ENCODE results near the gene TMEM132D. TPM values are rescaled to one million over a fixed set of nuclear protein-coding genes. Genes with fewer than 3 reads are reported as not detected.

Gene TMEM132D
- total and polyA plus RNA-seq, 2 donors (not counting 3 experiments of a cell fraction or from before 2014, with no cell fraction given) = not detected

DNA sequence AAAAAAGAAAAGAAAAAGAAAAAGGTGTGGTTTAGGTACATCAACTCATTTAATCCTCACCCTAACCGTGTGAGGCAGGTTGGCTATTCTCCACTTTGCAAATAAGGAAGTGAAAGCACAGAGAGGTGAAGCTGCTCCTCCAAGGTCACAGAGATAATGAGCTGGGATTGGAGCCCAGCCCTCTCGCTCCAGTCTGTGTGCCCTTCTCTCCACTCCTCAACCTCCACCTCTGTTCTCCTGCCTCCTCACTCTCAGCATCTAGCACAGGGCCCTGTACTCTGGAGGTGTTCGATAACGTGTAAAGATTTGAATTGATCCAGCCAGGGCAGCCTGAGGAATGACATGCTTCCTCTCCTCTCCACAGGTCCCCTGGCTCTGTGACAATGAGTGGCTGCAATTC is 502.3 kb downstream of the TMEM132D start:
- TF ChIP-seq POLR2AphosphoS5 (IDR thresholded peaks at IDR 0.05; ENCODE audit: insufficient read depth, low read depth, low read length) = no peak
- H3K9me1 ChIP-seq (replicated peaks; ENCODE audit: control insufficient read depth, extremely low read depth, insufficient read depth, low read length) = no peaks in the 10 kb centered on the region
- no peaks in the 10 kb centered on the region for H3K4me1 ChIP-seq (ENCODE audit: control insufficient read depth, extremely low read depth, insufficient read depth, low read length)
- peaks cover 2% of the 10 kb centered on the region for H3K9me3 ChIP-seq (replicated peaks; ENCODE audit: control insufficient read depth, insufficient read depth, low read length)
- intact Hi-C loops (cut with micrococcal nuclease) = no loop called here
- no peak overlapping the region for H3K4me3 ChIP-seq (replicated peaks in 1 of 3; ENCODE audit: insufficient read depth in 1 of 3, low read depth in 1 of 3, low read length in 3 of 3)
- H3K36me3 ChIP-seq (ENCODE audit: control insufficient read depth in 2 of 2, extremely low read depth in 1 of 2, insufficient read depth in 2 of 2, low read length in 2 of 2) = no peaks in the 10 kb centered on the region
- ChIA-PET POLR2A (no interaction called here), CTCF (no interaction called here)
- no peaks in the 10 kb centered on the region for H3K79me2 ChIP-seq (ENCODE audit: control insufficient read depth, insufficient read depth, low read length)
- H3K9ac ChIP-seq (replicated peaks; ENCODE audit: extremely low read depth, insufficient read depth, low read length) = no peak overlapping the region
- H3K27me3 ChIP-seq (ENCODE audit: control insufficient read depth in 2 of 2, insufficient read depth in 2 of 2, low read length in 2 of 2) = no peaks in the 10 kb centered on the region
- no peak for FAIRE-seq
- no peak overlapping the region for H3K4me2 ChIP-seq (ENCODE audit: insufficient read depth, low read length)
- dilution Hi-C loops (cut with MboI; ENCODE audit: extremely low pct_ligation_motif_present, low sequenced_read_pairs) = no loop called here
- DNase-seq (ENCODE audit: low read depth, low spot score) = no peak
- H2AFZ ChIP-seq (ENCODE audit: low read depth, low read length) = no peak overlapping the region
- no peak overlapping the region for H3K27ac ChIP-seq (ENCODE audit: insufficient read depth, low read depth, low read length)
- no TSS peak for BruUV-seq (replicated peaks)
- no peaks in the 10 kb centered on the region for H4K20me1 ChIP-seq (replicated peaks; ENCODE audit: control insufficient read depth, extremely low read depth, insufficient read depth, low read length)

- H3K9me3 ChIP-seq (replicated peaks; ENCODE audit: control insufficient read depth, insufficient read depth, low read length) = peaks cover 2% of the 10 kb centered on the region
- H3K79me2 ChIP-seq (ENCODE audit: control insufficient read depth, insufficient read depth, low read length) = no peaks in the 10 kb centered on the region
Measured at GRCh38 chr12:129394177-129394825, 509.5 kb downstream of the TMEM132D start.

More at GRCh38 chr12:129394177-129394825, 509.5 kb downstream of the TMEM132D start:
- Histone ChIP-seq H3K4me3 (replicated peaks in 1 of 3; ENCODE audit: insufficient read depth in 1 of 3, low read depth in 1 of 3, low read length in 3 of 3) (no peak overlapping the region), H3K4me1 (ENCODE audit: control insufficient read depth, extremely low read depth, insufficient read depth, low read length) (no peaks in the 10 kb centered on the region), H3K27me3 (ENCODE audit: control insufficient read depth in 2 of 2, insufficient read depth in 2 of 2, low read length in 2 of 2) (no peaks in the 10 kb centered on the region), H3K36me3 (ENCODE audit: control insufficient read depth in 2 of 2, extremely low read depth in 1 of 2, insufficient read depth in 2 of 2, low read length in 2 of 2) (no peaks in the 10 kb centered on the region), H3K9me1 (replicated peaks; ENCODE audit: control insufficient read depth, extremely low read depth, insufficient read depth, low read length) (no peaks in the 10 kb centered on the region), H3K4me2 (ENCODE audit: insufficient read depth, low read length) (no peak overlapping the region), H3K27ac (ENCODE audit: insufficient read depth, low read depth, low read length) (no peak overlapping the region), H3K9ac (replicated peaks; ENCODE audit: extremely low read depth, insufficient read depth, low read length) (no peak overlapping the region), H2AFZ (ENCODE audit: low read depth, low read length) (no peak overlapping the region), H4K20me1 (replicated peaks; ENCODE audit: control insufficient read depth, extremely low read depth, insufficient read depth, low read length) (no peaks in the 10 kb centered on the region)
- BruUV-seq (replicated peaks) = no TSS peak
- TF ChIP-seq MAX (IDR thresholded peaks at IDR 0.05; ENCODE audit: insufficient read depth, insufficient read length) (no peak), EZH2 (IDR thresholded peaks at IDR 0.05; ENCODE audit: borderline replicate concordance, low read depth, low read length, severe bottlenecking) (no peak), POLR2AphosphoS5 (IDR thresholded peaks at IDR 0.05; ENCODE audit: insufficient read depth, low read depth, low read length) (no peak), CTCF (IDR thresholded peaks at IDR 0.05; ENCODE audit: extremely low read depth in 1 of 2, insufficient read depth in 1 of 2, low read depth in 1 of 2, low read length in 2 of 2) (no peak), FOS (IDR thresholded peaks at IDR 0.05; ENCODE audit: borderline replicate concordance, insufficient read depth, low read length) (no peak), GATA2 (IDR thresholded peaks at IDR 0.05; ENCODE audit: insufficient read depth, insufficient read length, low read depth, low read length) (no peak), JUN (IDR thresholded peaks at IDR 0.05; ENCODE audit: borderline replicate concordance, insufficient read depth, insufficient read length, low read depth) (no peak), MYC (IDR thresholded peaks at IDR 0.05; ENCODE audit: low read depth, low read length) (no peak), POLR2A (IDR thresholded peaks at IDR 0.05; ENCODE audit: low read depth, low read length) (no peak)
- FAIRE-seq (no peak), DNase-seq (ENCODE audit: low read depth, low spot score) (no peak)
- dilution Hi-C loops (cut with MboI; ENCODE audit: extremely low pct_ligation_motif_present, low sequenced_read_pairs) = no loop called here
- ChIA-PET CTCF (no interaction called here), POLR2A (no interaction called here)
- intact Hi-C loops (cut with micrococcal nuclease) = no loop called here
